Hepatocyte (in vitro differentiated cells): Measurements from ENCODE around the gene DESI1.
"Not testable (repeated sequence)": the region's sequence is repeated elsewhere in the genome, so short reads cannot be mapped to it uniquely, and the experiment has no call there.

Experiments used
- CTCF ChIP-seq: fragments of 200-600 bp; sonication (generic); IDR thresholded peaks from 2 replicates; pipeline ENCODE4 v1.5.1; 2016; ENCODE audit warnings: antibody characterized with exemption, mild to moderate bottlenecking; ENCODE audit not compliant: poor library complexity
- EZH2 ChIP-seq: fragments of 200-600 bp; sonication (generic); IDR thresholded peaks from 2 replicates; pipeline ENCODE4 v1.6.1; 2016; ENCODE audit warnings: antibody characterized with exemption, mild to moderate bottlenecking, borderline replicate concordance
- EZH2phosphoT487 ChIP-seq: fragments of 200-600 bp; sonication (generic); IDR thresholded peaks from one replicate; pipeline ENCODE4 v1.6.1; 2018; ENCODE audit warnings: antibody characterized with exemption, mild to moderate bottlenecking, low read depth, moderate library complexity; ENCODE audit not compliant: unreplicated experiment, severe bottlenecking

- not testable (repeated sequence) for TF ChIP-seq EZH2phosphoT487, CTCF, EZH2
Observed at GRCh38 chr22:41593336-41593960, 27.4 kb downstream of the DESI1 start.
